ENCODE results near the gene USP3. TPM values are rescaled to one million over a fixed set of nuclear protein-coding genes. Genes with fewer than 3 reads are reported as not detected.

The USP3 gene
- total and polyA plus RNA-seq, 2 of the 13 experiments (the other 11 are each of a cell fraction or from before 2014, with no cell fraction given) = 14.3 to 61.2 TPM

DNA sequence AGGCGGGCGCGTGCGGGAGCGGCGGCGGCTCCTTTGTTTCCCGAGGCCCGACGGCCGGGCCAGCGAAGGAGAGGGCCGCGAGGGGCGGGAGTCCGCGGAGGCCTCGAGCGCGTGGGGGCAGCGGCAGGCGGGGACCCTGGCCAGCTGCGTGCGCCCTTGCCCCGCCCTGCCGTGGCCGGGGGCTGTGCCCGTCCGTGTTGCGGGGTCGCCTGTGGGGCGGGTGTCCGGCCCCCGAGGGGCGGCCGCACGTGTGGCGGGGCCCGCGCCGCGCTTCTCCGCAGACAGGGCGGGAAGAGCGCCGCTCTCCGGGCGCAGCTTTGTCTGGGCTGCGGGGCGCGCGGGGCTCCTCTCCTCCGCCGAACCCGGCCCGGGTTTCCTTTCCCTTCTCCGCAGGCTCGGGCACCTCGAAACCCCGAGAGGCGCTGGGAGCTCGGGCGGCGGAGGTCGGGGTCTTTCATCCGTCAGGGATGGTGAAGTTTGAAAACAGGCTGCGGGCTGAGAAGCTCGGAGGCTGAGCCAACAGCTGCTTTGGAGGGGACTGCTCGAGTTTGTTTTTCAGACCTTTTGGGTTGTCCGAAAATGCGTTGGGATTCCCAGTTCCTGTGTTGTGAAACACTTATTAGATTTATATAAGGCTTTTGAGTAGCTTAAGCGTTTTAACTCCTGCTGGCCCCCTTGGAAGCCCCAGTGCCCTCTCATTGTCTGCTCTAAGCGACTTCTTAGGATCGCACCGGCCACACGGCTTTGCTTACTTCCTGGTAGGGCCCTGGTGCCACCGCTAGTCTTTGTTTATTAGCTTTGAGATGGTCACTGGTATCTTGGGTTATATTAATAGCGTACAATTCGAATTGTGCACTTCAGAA, 817 bp downstream of the USP3 start (continued):
- TF ChIP-seq, protein P1, sequence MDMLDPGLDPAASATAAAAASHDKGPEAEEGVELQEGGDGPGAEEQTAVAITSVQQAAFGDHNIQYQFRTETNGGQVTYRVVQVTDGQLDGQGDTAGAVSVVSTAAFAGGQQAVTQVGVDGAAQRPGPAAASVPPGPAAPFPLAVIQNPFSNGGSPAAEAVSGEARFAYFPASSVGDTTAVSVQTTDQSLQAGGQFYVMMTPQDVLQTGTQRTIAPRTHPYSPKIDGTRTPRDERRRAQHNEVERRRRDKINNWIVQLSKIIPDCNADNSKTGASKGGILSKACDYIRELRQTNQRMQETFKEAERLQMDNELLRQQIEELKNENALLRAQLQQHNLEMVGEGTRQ (IDR thresholded peaks at IDR 0.05; ENCODE audit: low read depth, low read length) = no peak
- TF ChIP-seq, protein P1 (CRISPR knock-in tag; IDR thresholded peaks at IDR 0.05; ENCODE audit: borderline replicate concordance) = no peak
- TF ChIP-seq, protein P2, sequence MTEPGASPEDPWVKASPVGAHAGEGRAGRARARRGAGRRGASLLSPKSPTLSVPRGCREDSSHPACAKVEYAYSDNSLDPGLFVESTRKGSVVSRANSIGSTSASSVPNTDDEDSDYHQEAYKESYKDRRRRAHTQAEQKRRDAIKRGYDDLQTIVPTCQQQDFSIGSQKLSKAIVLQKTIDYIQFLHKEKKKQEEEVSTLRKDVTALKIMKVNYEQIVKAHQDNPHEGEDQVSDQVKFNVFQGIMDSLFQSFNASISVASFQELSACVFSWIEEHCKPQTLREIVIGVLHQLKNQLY (CRISPR knock-in tag; IDR thresholded peaks at IDR 0.05) = no peak
- TF ChIP-seq, protein P3, sequence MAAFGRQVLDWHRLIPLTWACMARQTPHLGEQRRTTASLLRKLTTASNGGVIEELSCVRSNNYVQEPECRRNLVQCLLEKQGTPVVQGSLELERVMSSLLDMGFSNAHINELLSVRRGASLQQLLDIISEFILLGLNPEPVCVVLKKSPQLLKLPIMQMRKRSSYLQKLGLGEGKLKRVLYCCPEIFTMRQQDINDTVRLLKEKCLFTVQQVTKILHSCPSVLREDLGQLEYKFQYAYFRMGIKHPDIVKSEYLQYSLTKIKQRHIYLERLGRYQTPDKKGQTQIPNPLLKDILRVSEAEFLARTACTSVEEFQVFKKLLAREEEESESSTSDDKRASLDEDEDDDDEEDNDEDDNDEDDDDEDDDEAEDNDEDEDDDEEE (CRISPR knock-in tag; IDR thresholded peaks at IDR 0.05) = no peak
- no peak for TF ChIP-seq ZSCAN9 (CRISPR knock-in tag; IDR thresholded peaks at IDR 0.05; ENCODE audit: borderline replicate concordance)
- no peak for TF ChIP-seq ZNF7 (CRISPR knock-in tag; IDR thresholded peaks at IDR 0.05)
- no peak for TF ChIP-seq ZNF788 (CRISPR knock-in tag; IDR thresholded peaks at IDR 0.05; ENCODE audit: borderline replicate concordance)
- TF ChIP-seq GLI4 (CRISPR knock-in tag; IDR thresholded peaks at IDR 0.05; ENCODE audit: borderline replicate concordance) = no peak
- no peak for TF ChIP-seq ZNF572 (CRISPR knock-in tag; IDR thresholded peaks at IDR 0.05)
- TF ChIP-seq, protein P4, sequence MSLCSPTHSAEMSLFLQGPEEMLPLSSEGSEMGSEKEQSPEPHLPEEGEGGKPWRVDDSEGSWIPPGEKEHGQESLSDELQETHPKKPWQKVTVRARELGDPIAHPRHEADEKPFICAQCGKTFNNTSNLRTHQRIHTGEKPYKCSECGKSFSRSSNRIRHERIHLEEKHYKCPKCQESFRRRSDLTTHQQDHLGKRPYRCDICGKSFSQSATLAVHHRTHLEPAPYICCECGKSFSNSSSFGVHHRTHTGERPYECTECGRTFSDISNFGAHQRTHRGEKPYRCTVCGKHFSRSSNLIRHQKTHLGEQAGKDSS (CRISPR knock-in tag; IDR thresholded peaks at IDR 0.05; ENCODE audit: borderline replicate concordance, low read depth) = no peak
- TF ChIP-seq SETDB1 (CRISPR knock-in tag; IDR thresholded peaks at IDR 0.05; ENCODE audit: borderline replicate concordance) = no peak
- TF ChIP-seq TEAD3 (CRISPR knock-in tag; optimal IDR thresholded peaks at IDR 0.05; ENCODE audit: borderline replicate concordance) = no peak
- TF ChIP-seq ZNF816 (CRISPR knock-in tag; IDR thresholded peaks at IDR 0.05; ENCODE audit: borderline replicate concordance) = 0 out of 2 replicates have a peak, but pooled peaks have one; percentile 8
- TF ChIP-seq DMAP1 (CRISPR knock-in tag; IDR thresholded peaks at IDR 0.05) = 0 out of 2 replicates have a peak, but pooled peaks have one; percentile 2
- peak; percentile 58; the same call in 1 of the 2 replicates for TF ChIP-seq ZFX (CRISPR knock-in tag; IDR thresholded peaks at IDR 0.05; ENCODE audit: low read depth)
- TF ChIP-seq, protein P5, sequence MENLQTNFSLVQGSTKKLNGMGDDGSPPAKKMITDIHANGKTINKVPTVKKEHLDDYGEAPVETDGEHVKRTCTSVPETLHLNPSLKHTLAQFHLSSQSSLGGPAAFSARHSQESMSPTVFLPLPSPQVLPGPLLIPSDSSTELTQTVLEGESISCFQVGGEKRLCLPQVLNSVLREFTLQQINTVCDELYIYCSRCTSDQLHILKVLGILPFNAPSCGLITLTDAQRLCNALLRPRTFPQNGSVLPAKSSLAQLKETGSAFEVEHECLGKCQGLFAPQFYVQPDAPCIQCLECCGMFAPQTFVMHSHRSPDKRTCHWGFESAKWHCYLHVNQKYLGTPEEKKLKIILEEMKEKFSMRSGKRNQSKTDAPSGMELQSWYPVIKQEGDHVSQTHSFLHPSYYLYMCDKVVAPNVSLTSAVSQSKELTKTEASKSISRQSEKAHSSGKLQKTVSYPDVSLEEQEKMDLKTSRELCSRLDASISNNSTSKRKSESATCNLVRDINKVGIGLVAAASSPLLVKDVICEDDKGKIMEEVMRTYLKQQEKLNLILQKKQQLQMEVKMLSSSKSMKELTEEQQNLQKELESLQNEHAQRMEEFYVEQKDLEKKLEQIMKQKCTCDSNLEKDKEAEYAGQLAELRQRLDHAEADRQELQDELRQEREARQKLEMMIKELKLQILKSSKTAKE (CRISPR knock-in tag; IDR thresholded peaks at IDR 0.05; ENCODE audit: borderline replicate concordance) = no peak
- no peak for TF ChIP-seq ZNF484 (CRISPR knock-in tag; IDR thresholded peaks at IDR 0.05; ENCODE audit: borderline replicate concordance, low read depth)
- TF ChIP-seq CENPT (CRISPR knock-in tag; IDR thresholded peaks at IDR 0.05; ENCODE audit: low read depth) = 0 out of 2 replicates have a peak, but pooled peaks have one; percentile 5
- no peak for TF ChIP-seq EZH2 (conservative IDR thresholded peaks at IDR 0.05; ENCODE audit: low read depth, low read length)
- TF ChIP-seq ZNF354B (CRISPR knock-in tag; IDR thresholded peaks at IDR 0.05) = no peak
- TF ChIP-seq SRSF1 (optimal IDR thresholded peaks at IDR 0.05; ENCODE audit: low read depth, low read length) = no peak
- TF ChIP-seq ATM (IDR thresholded peaks at IDR 0.05; ENCODE audit: borderline replicate concordance) = no peak
- no peak for TF ChIP-seq KAT7 (CRISPR knock-in tag; IDR thresholded peaks at IDR 0.05; ENCODE audit: borderline replicate concordance)
- TF ChIP-seq ZNF792 (CRISPR knock-in tag; IDR thresholded peaks at IDR 0.05) = no peak

All from HepG2 (cell line).